ENCODE measurements around the gene TSPAN16. TPM values are rescaled to one million over a fixed set of nuclear protein-coding genes. Genes with fewer than 3 reads are reported as not detected.
A peak's percentile ranks its signal among the peaks of the same experiment; 100 is the strongest.

TSPAN16 gene, protein sequence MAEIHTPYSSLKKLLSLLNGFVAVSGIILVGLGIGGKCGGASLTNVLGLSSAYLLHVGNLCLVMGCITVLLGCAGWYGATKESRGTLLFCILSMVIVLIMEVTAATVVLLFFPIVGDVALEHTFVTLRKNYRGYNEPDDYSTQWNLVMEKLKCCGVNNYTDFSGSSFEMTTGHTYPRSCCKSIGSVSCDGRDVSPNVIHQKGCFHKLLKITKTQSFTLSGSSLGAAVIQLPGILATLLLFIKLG
- total RNA-seq = not detected in 2 replicates
- long read RNA-seq, partial matches to known transcripts = 0 of 4 reads
- long read RNA-seq, other reads (novel, unspliced or antisense) = 4 of 4 reads

DNA sequence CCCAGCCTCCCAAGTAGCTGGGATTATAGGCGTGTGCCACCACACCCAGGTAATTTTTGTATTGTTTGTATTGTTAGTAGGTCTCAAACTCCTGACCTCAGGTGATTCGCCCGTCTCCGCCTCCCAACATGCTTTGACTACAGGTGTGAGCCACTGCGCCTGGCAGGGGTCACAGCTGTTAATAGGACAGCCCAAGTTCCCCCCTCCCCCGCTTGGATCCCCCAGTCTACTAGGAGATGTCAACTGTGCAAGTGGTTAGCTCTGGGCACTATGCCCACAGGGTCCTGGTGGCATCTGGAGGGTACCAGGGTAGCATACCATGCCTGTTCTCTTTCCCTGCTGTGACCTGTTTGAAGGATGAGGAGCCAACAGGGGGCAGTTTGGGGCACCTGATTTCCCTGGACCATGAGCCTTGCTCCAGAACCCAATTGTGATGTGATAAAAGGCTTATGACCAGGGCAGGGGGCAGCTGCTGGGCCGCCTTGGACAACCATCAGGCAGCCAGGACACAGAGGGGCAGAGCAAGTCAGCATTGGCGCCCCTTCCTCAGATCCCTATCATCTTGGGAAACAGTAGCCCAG is at the start of gene TSPAN16:
TSPAN16 (plus strand) TSS at position 496 of the 581 bp plus-strand sequence. CDS start 138 bp downstream, outside the sequence.
- H3K9me3 Mint-ChIP-seq (ENCODE audit: low read depth) = no peaks in the 10 kb centered on the region

DNA sequence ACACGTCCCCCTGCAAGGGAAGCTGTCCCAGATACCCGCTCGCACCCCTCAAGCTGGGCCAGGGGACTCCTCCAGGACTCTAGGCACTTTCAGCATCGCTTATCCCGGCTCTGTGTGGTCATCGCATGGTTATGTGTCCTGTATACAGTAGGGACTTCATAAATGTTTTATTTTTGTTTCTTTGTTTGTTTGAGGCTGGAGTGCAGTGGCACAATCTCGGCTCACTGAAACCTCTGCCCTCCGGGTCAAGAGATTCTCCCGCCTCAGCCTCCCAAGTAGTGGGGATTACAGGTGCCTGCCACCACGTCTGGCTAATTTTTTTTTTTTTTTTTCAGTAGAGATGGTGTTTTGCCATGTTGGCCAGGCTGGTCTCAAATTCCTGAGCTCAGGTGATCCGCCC is 49.0 kb upstream of the TSPAN16 start:
- no peaks in the 10 kb centered on the region for H3K4me1 Mint-ChIP-seq (ENCODE audit: low read depth)
- TF ChIP-seq, protein P1, sequence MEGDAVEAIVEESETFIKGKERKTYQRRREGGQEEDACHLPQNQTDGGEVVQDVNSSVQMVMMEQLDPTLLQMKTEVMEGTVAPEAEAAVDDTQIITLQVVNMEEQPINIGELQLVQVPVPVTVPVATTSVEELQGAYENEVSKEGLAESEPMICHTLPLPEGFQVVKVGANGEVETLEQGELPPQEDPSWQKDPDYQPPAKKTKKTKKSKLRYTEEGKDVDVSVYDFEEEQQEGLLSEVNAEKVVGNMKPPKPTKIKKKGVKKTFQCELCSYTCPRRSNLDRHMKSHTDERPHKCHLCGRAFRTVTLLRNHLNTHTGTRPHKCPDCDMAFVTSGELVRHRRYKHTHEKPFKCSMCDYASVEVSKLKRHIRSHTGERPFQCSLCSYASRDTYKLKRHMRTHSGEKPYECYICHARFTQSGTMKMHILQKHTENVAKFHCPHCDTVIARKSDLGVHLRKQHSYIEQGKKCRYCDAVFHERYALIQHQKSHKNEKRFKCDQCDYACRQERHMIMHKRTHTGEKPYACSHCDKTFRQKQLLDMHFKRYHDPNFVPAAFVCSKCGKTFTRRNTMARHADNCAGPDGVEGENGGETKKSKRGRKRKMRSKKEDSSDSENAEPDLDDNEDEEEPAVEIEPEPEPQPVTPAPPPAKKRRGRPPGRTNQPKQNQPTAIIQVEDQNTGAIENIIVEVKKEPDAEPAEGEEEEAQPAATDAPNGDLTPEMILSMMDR (IDR thresholded peaks at IDR 0.05; ENCODE audit: unreplicated experiment) = no peak
- no peak overlapping the region for H3K4me3 Mint-ChIP-seq (ENCODE audit: low read depth)
- no peak for DNase-seq (ENCODE audit: low spot score, unreplicated experiment)
- H3K36me3 Mint-ChIP-seq (ENCODE audit: insufficient read depth) = peaks cover 17% of the 10 kb centered on the region
- no peaks in the 10 kb centered on the region for H3K9me3 Mint-ChIP-seq (ENCODE audit: low read depth)
- no peaks in the 10 kb centered on the region for H3K27me3 Mint-ChIP-seq
- H3K27ac Mint-ChIP-seq = peak overlapping the region; percentile 2

More for the DNA sequence above, at the start of gene TSPAN16:
- H3K36me3 Mint-ChIP-seq (ENCODE audit: insufficient read depth) = no peaks in the 10 kb centered on the region
- peak within 1 kb of the TSS; percentile 12 for H3K27ac Mint-ChIP-seq
- no peak within 1 kb of the TSS for H3K4me3 Mint-ChIP-seq (ENCODE audit: low read depth)
- TF ChIP-seq, protein P1 (IDR thresholded peaks at IDR 0.05; ENCODE audit: unreplicated experiment) = no peak
- H3K4me1 Mint-ChIP-seq (ENCODE audit: low read depth) = peaks cover 4% of the 10 kb centered on the region
- no peak for DNase-seq (ENCODE audit: low spot score, unreplicated experiment)
- H3K27me3 Mint-ChIP-seq = peaks cover 3% of the 10 kb centered on the region

DNA sequence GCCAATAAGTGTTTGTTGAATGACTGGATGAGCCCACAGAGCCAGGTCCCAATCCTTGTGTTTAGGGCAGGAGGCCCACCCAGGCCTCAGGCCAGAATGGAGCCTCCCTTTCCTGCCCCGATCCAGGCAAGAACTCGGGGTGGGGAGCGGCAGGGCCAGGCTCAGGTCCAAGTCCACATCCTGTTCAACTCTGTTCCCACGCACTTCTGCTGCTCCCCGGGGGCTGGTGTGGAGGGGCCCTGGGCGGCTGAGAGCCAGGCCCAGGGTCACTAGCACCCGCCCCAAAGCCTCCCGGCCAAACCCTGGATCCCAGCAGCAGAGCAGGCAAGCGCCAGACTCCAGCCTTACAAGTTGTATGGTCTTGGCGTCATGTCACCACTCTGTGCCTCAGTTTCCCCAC is 48.6 kb upstream of the TSPAN16 start:
- peaks cover 17% of the 10 kb centered on the region for H3K36me3 Mint-ChIP-seq (ENCODE audit: insufficient read depth)
- no peaks in the 10 kb centered on the region for H3K4me1 Mint-ChIP-seq (ENCODE audit: low read depth)
- H3K27me3 Mint-ChIP-seq = no peaks in the 10 kb centered on the region
- no peak for DNase-seq (ENCODE audit: low spot score, unreplicated experiment)
- no peak overlapping the region for H3K27ac Mint-ChIP-seq
- no peak overlapping the region for H3K4me3 Mint-ChIP-seq (ENCODE audit: low read depth)
- TF ChIP-seq, protein P1 (IDR thresholded peaks at IDR 0.05; ENCODE audit: unreplicated experiment) = no peak
- no peaks in the 10 kb centered on the region for H3K9me3 Mint-ChIP-seq (ENCODE audit: low read depth)

DNA sequence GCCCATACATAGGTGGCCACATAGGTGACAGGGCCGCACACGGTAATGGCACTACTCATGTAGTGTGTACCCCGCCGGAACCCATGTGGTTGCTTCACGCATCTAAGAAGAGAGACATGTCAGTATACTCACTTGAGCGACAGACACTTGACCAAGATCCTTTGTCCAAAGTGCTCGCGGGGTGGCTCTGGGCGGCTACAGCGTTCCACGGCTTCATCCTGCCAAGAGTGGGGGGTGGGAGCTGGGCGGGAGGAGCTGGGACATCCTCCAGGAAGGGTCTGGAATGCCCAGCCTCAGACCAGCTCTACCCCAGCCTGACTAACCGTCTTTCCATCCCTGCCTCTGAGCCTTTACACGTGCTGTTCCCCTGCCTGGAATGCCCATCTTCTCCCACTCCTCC is 48.0 kb upstream of the TSPAN16 start:
- peaks cover 15% of the 10 kb centered on the region for H3K36me3 Mint-ChIP-seq (ENCODE audit: insufficient read depth)
- no peaks in the 10 kb centered on the region for H3K27me3 Mint-ChIP-seq
- H3K9me3 Mint-ChIP-seq (ENCODE audit: low read depth) = no peaks in the 10 kb centered on the region
- H3K27ac Mint-ChIP-seq = no peak overlapping the region
- TF ChIP-seq, protein P1 (IDR thresholded peaks at IDR 0.05; ENCODE audit: unreplicated experiment) = no peak
- no peak for DNase-seq (ENCODE audit: low spot score, unreplicated experiment)
- H3K4me3 Mint-ChIP-seq (ENCODE audit: low read depth) = no peak overlapping the region
- H3K4me1 Mint-ChIP-seq (ENCODE audit: low read depth) = no peaks in the 10 kb centered on the region

DNA sequence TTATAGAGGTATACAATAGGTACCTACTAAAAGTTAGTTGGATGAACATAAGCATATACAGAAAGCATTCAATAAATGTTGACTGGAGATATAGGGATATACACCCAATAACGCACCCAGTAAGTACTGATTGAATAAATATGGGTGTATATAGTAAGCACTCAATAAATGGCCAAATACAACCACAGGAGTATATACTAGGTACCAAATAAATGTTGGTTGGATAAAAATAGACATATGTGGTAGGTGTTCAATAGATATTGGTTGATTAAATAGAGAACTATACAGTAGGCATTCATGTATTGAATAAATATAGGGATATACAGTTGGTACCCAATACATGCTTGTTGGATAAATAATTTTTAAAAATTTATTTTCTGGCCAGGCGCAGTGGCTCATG is 47.1 kb upstream of the TSPAN16 start:
- no peak overlapping the region for H3K27ac Mint-ChIP-seq
- TF ChIP-seq, protein P1 (IDR thresholded peaks at IDR 0.05; ENCODE audit: unreplicated experiment) = no peak

More for the DNA sequence above, 47.1 kb upstream of the TSPAN16 start:
- Mint-ChIP-seq H3K4me1 (ENCODE audit: low read depth) (no peaks in the 10 kb centered on the region), H3K4me3 (ENCODE audit: low read depth) (no peak overlapping the region), H3K36me3 (ENCODE audit: insufficient read depth) (peaks cover 12% of the 10 kb centered on the region), H3K27me3 (no peaks in the 10 kb centered on the region), H3K9me3 (ENCODE audit: low read depth) (no peaks in the 10 kb centered on the region)
- no peak for DNase-seq (ENCODE audit: low spot score, unreplicated experiment)
